ENCODE measurements around the gene ERBIN.
"Not testable (repeated sequence)": the region's sequence is repeated elsewhere in the genome, so short reads cannot be mapped to it uniquely, and the experiment has no call there.

The ERBIN gene

GRCh38 chr5:66012271-66012670 is 85.9 kb downstream of the ERBIN start:
- no peak for FAIRE-seq

GRCh38 chr5:66013397-66013796 is 87.0 kb downstream of the ERBIN start:
- FAIRE-seq = no peak

GRCh38 chr5:66013906-66014305 is 87.5 kb downstream of the ERBIN start:
- FAIRE-seq = no peak

GRCh38 chr5:66015196-66015960 is 89.0 kb downstream of the ERBIN start:
- no peak for FAIRE-seq

GRCh38 chr5:66021585-66021984 is 95.2 kb downstream of the ERBIN start:
- FAIRE-seq = no peak

GRCh38 chr5:66039296-66039695 is 112.9 kb downstream of the ERBIN start:
- FAIRE-seq = no peak

GRCh38 chr5:66039701-66040100 is 113.3 kb downstream of the ERBIN start:
- FAIRE-seq = no peak

- FAIRE-seq = no peak
Observed at GRCh38 chr5:66041627-66042026, 115.3 kb downstream of the ERBIN start.

GRCh38 chr5:66057239-66057638 is 130.9 kb downstream of the ERBIN start:
- peak; percentile 23 for FAIRE-seq

GRCh38 chr5:66061320-66061719 is 134.9 kb downstream of the ERBIN start:
- not testable (repeated sequence) for FAIRE-seq

- not testable (repeated sequence) for FAIRE-seq
Observed at GRCh38 chr5:66063061-66063460, 136.7 kb downstream of the ERBIN start.

- FAIRE-seq = no peak
Observed at GRCh38 chr5:66066826-66067225, 140.5 kb downstream of the ERBIN start.

GRCh38 chr5:66072031-66072430 is 145.7 kb downstream of the ERBIN start:
- FAIRE-seq = no peak

GRCh38 chr5:66074901-66075300 is 148.5 kb downstream of the ERBIN start:
- FAIRE-seq = no peak

GRCh38 chr5:66080664-66081063 is 154.3 kb downstream of the ERBIN start:
- FAIRE-seq = peak; percentile 35

- no peak for FAIRE-seq
Observed at GRCh38 chr5:66089384-66089783, 163.0 kb downstream of the ERBIN start.

- FAIRE-seq = no peak
Observed at GRCh38 chr5:66100851-66101250, 174.5 kb downstream of the ERBIN start.

- FAIRE-seq = no peak
Observed at GRCh38 chr5:66113160-66113559, 186.8 kb downstream of the ERBIN start.

- no peak for FAIRE-seq
Observed at GRCh38 chr5:66118304-66118703, 191.9 kb downstream of the ERBIN start.

GRCh38 chr5:66122379-66123034 is 196.1 kb downstream of the ERBIN start:
- no peak for FAIRE-seq

GRCh38 chr5:66129144-66129543 is 202.8 kb downstream of the ERBIN start:
- no peak for FAIRE-seq

- FAIRE-seq = no peak
Observed at GRCh38 chr5:66130493-66130892, 204.1 kb downstream of the ERBIN start.

Data from A204.1 (cell line).